Activated CD4-positive, alpha-beta memory T cell treated with anti-CD3 and anti-CD28 coated beads, Interleukin-2, amount 10 ng/mL, durations not matched to agents 7 days and 5 days (primary cell): ENCODE measurements around the gene MFF. TPM values are rescaled to one million over a fixed set of nuclear protein-coding genes. Genes with fewer than 3 reads are reported as not detected.

Experiments
- CTCF ChIA-PET: fragments of 350-600 bp; sonication (Branson Sonifier 250); formaldehyde crosslinking; loops from one replicate; lab custom pipeline; 2021; ENCODE audit warnings: antibody characterized with exemption, inconsistent platforms; lab: Charles Lee
- POLR2A ChIA-PET: fragments of 350-600 bp; sonication (Branson Sonifier 250); formaldehyde crosslinking; loops from one replicate; lab custom pipeline; 2021; ENCODE audit warnings: antibody characterized with exemption; lab: Charles Lee
- DNase-seq: peaks from one replicate; pipeline ENCODE4 v3.0.0-alpha.2; 2020
- H3K27ac Mint-ChIP-seq: one replicate; pipeline ENCODE4 v1.8.0; 2021; ENCODE audit warnings: mild to moderate bottlenecking, mixed read lengths
- H3K27me3 Mint-ChIP-seq: one replicate; pipeline ENCODE4 v1.8.0; 2021; ENCODE audit warnings: mixed read lengths
- H3K36me3 Mint-ChIP-seq: one replicate; pipeline ENCODE4 v1.8.0; 2021; ENCODE audit warnings: low read depth, mixed read lengths
- H3K4me1 Mint-ChIP-seq: one replicate; pipeline ENCODE4 v1.8.0; 2021; ENCODE audit warnings: mixed read lengths
- H3K4me3 Mint-ChIP-seq: one replicate; pipeline ENCODE4 v1.8.0; 2021; ENCODE audit warnings: mild to moderate bottlenecking, mixed read lengths
- H3K9me3 Mint-ChIP-seq: one replicate; pipeline ENCODE4 v1.8.0; 2021; ENCODE audit warnings: mixed read lengths
- total RNA-seq, 2 experiments: library from RNA; stranded (reverse); gene quantifications; one replicate each; pipeline ENCODE4 v1.2.3, GENCODE V29; 2021

MFF gene
- total RNA-seq, 2 experiments from 2014 or later = 63.9 to 67.5 TPM

- ChIA-PET CTCF (no interaction called here), POLR2A (no interaction called here)
- Mint-ChIP-seq H3K9me3 (no peaks in the 10 kb centered on the region), H3K36me3 (no peaks in the 10 kb centered on the region), H3K4me1 (no peaks in the 10 kb centered on the region), H3K27me3 (no peaks in the 10 kb centered on the region), H3K27ac (no peak overlapping the region), H3K4me3 (no peak overlapping the region)
- no peak for DNase-seq
Measured at GRCh38 chr2:227389231-227389630, 64.2 kb downstream of the MFF start.

GRCh38 chr2:227389661-227390060 lies 64.6 kb downstream of the MFF start:
- Mint-ChIP-seq H3K27ac (no peak overlapping the region), H3K9me3 (no peaks in the 10 kb centered on the region), H3K27me3 (no peaks in the 10 kb centered on the region), H3K4me3 (no peak overlapping the region), H3K4me1 (no peaks in the 10 kb centered on the region), H3K36me3 (no peaks in the 10 kb centered on the region)
- ChIA-PET POLR2A (no interaction called here), CTCF (no interaction called here)
- no peak for DNase-seq

GRCh38 chr2:227390468-227391256 lies 65.6 kb downstream of the MFF start:
- ChIA-PET CTCF (no interaction called here), POLR2A (no interaction called here)
- H3K27ac Mint-ChIP-seq = no peak overlapping the region
- no peaks in the 10 kb centered on the region for H3K27me3 Mint-ChIP-seq
- H3K9me3 Mint-ChIP-seq = no peaks in the 10 kb centered on the region
- H3K36me3 Mint-ChIP-seq = no peaks in the 10 kb centered on the region
- H3K4me3 Mint-ChIP-seq = no peak overlapping the region
- H3K4me1 Mint-ChIP-seq = no peaks in the 10 kb centered on the region
- DNase-seq = no peak

- Mint-ChIP-seq H3K9me3 (no peaks in the 10 kb centered on the region), H3K27ac (no peak overlapping the region), H3K4me3 (no peak overlapping the region), H3K36me3 (no peaks in the 10 kb centered on the region), H3K4me1 (peaks cover 6% of the 10 kb centered on the region), H3K27me3 (no peaks in the 10 kb centered on the region)
- ChIA-PET CTCF (no interaction called here), POLR2A (no interaction called here)
- no peak for DNase-seq
Measured at GRCh38 chr2:227394401-227394800, 69.3 kb downstream of the MFF start.

- no peak for DNase-seq
- no peak overlapping the region for H3K27ac Mint-ChIP-seq
- ChIA-PET CTCF (no interaction called here), POLR2A (no interaction called here)
- H3K4me3 Mint-ChIP-seq = no peak overlapping the region
- no peaks in the 10 kb centered on the region for H3K9me3 Mint-ChIP-seq
- H3K27me3 Mint-ChIP-seq = no peaks in the 10 kb centered on the region
- H3K36me3 Mint-ChIP-seq = no peaks in the 10 kb centered on the region
- peaks cover 6% of the 10 kb centered on the region for H3K4me1 Mint-ChIP-seq
Measured at GRCh38 chr2:227395556-227395955, 70.5 kb downstream of the MFF start.

GRCh38 chr2:227397562-227397961 lies 72.5 kb downstream of the MFF start:
- ChIA-PET CTCF (no interaction called here), POLR2A (no interaction called here)
- DNase-seq = no peak
- Mint-ChIP-seq H3K9me3 (no peaks in the 10 kb centered on the region), H3K4me1 (peaks cover 6% of the 10 kb centered on the region), H3K27ac (no peak overlapping the region), H3K4me3 (no peak overlapping the region), H3K36me3 (no peaks in the 10 kb centered on the region), H3K27me3 (peaks cover 2% of the 10 kb centered on the region)

GRCh38 chr2:227398684-227399670 lies 73.9 kb downstream of the MFF start:
- Mint-ChIP-seq H3K27me3 (peaks cover 2% of the 10 kb centered on the region), H3K4me3 (no peak overlapping the region), H3K9me3 (no peaks in the 10 kb centered on the region), H3K27ac (no peak overlapping the region), H3K4me1 (peaks cover 6% of the 10 kb centered on the region), H3K36me3 (no peaks in the 10 kb centered on the region)
- ChIA-PET CTCF (interaction anchor here (1.0 kb wide), 1 partner anchor 11 kb away, joined by 3 read pairs; no protein-coding TSS in a partner anchor), POLR2A (no interaction called here)
- DNase-seq = no peak

GRCh38 chr2:227401550-227401949 lies 76.5 kb downstream of the MFF start:
- Mint-ChIP-seq H3K27ac (no peak overlapping the region), H3K9me3 (no peaks in the 10 kb centered on the region), H3K4me1 (peaks cover 8% of the 10 kb centered on the region), H3K4me3 (no peak overlapping the region), H3K27me3 (peaks cover 2% of the 10 kb centered on the region), H3K36me3 (no peaks in the 10 kb centered on the region)
- ChIA-PET CTCF (no interaction called here), POLR2A (no interaction called here)
- DNase-seq = no peak

GRCh38 chr2:227402321-227402720 lies 77.3 kb downstream of the MFF start:
- ChIA-PET CTCF (no interaction called here), POLR2A (no interaction called here)
- Mint-ChIP-seq H3K9me3 (no peaks in the 10 kb centered on the region), H3K4me1 (peaks cover 8% of the 10 kb centered on the region), H3K27ac (no peak overlapping the region), H3K4me3 (no peak overlapping the region), H3K27me3 (peaks cover 2% of the 10 kb centered on the region), H3K36me3 (no peaks in the 10 kb centered on the region)
- no peak for DNase-seq

GRCh38 chr2:227402959-227403358 lies 77.9 kb downstream of the MFF start:
- Mint-ChIP-seq H3K9me3 (no peaks in the 10 kb centered on the region), H3K4me1 (peaks cover 2% of the 10 kb centered on the region), H3K4me3 (no peak overlapping the region), H3K27me3 (peaks cover 2% of the 10 kb centered on the region), H3K36me3 (no peaks in the 10 kb centered on the region), H3K27ac (no peak overlapping the region)
- no peak for DNase-seq
- ChIA-PET POLR2A (no interaction called here), CTCF (no interaction called here)

GRCh38 chr2:227404585-227405271 lies 79.7 kb downstream of the MFF start:
- CTCF ChIA-PET = no interaction called here

GRCh38 chr2:227406177-227407031 lies 81.4 kb downstream of the MFF start:
- Mint-ChIP-seq H3K27me3 (peaks cover under 1% of the 10 kb centered on the region), H3K4me3 (no peak overlapping the region), H3K36me3 (no peaks in the 10 kb centered on the region), H3K4me1 (peaks cover 9% of the 10 kb centered on the region), H3K27ac (no peak overlapping the region), H3K9me3 (no peaks in the 10 kb centered on the region)
- no peak for DNase-seq
- CTCF ChIA-PET = interaction anchor here (1.2 kb wide), 2 partner anchors 27 to 67 kb away, joined by 3 to 4 read pairs; partner anchors contain the start of gene TM4SF20
- POLR2A ChIA-PET = no interaction called here

More at GRCh38 chr2:227404585-227405271, 79.7 kb downstream of the MFF start:
- no peak overlapping the region for H3K27ac Mint-ChIP-seq
- no peaks in the 10 kb centered on the region for H3K9me3 Mint-ChIP-seq
- H3K27me3 Mint-ChIP-seq = peaks cover 2% of the 10 kb centered on the region
- H3K4me3 Mint-ChIP-seq = no peak overlapping the region
- POLR2A ChIA-PET = no interaction called here
- no peak for DNase-seq
- no peaks in the 10 kb centered on the region for H3K36me3 Mint-ChIP-seq
- H3K4me1 Mint-ChIP-seq = peaks cover 2% of the 10 kb centered on the region
